Spleen (tissue), 11 donors: Measurements from ENCODE around the gene KRTAP10-8. TPM values are rescaled to one million over a fixed set of nuclear protein-coding genes. Genes with fewer than 3 reads are reported as not detected.
"Not testable (repeated sequence)": the region's sequence is repeated elsewhere in the genome, so short reads cannot be mapped to it uniquely, and the experiment has no call there.

Source experiments
- DNase-seq: peaks from one replicate; pipeline ENCODE4 v3.0.0-alpha.2; 2020
- H3K27ac ChIP-seq, 8 donors: fragments of 200-600 bp; sonication (generic) in 7 of 8; 1 replicate in 4 of 8; 2 replicates in 4 of 8; pipeline versions ENCODE4 v1.5.0 to v1.8.0; 2016 to 2021; ENCODE audit warnings: inconsistent platforms in 4 of 8, mild to moderate bottlenecking in 4 of 8, moderate library complexity in 1 of 8
- H3K27me3 ChIP-seq, 7 donors: fragments of 200-600 bp; sonication (generic) in 6 of 7; replicated peaks in 1 of 7; 1 replicate in 4 of 7; 2 replicates in 3 of 7; pipeline versions ENCODE4 v1.5.0 to v1.8.0; 2016 to 2021; ENCODE audit warnings: inconsistent platforms in 3 of 7, mild to moderate bottlenecking in 1 of 7
- H3K36me3 ChIP-seq, 6 donors: fragments of 200-600 bp; sonication (generic) in 5 of 6; 1 replicate in 4 of 6; 2 replicates in 2 of 6; pipeline versions ENCODE4 v1.5.0 to v1.8.0; 2016 to 2021; ENCODE audit warnings: inconsistent platforms in 2 of 6
- H3K4me1 ChIP-seq, 6 donors: fragments of 200-600 bp; sonication (generic) in 5 of 6; 1 replicate in 3 of 6; 2 replicates in 3 of 6; pipeline versions ENCODE4 v1.5.0 to v1.8.0; 2016 to 2021; ENCODE audit warnings: inconsistent platforms in 3 of 6
- H3K4me3 ChIP-seq, 8 donors: fragments of 200-600 bp; sonication (generic) in 7 of 8; 1 replicate in 4 of 8; 2 replicates in 4 of 8; pipeline versions ENCODE4 v1.5.0 to v1.8.0; 2016 to 2021; ENCODE audit warnings: inconsistent platforms in 4 of 8, mild to moderate bottlenecking in 4 of 8, moderate library complexity in 2 of 8
- H3K9me3 ChIP-seq, 8 donors: fragments of 200-600 bp; sonication (generic) in 7 of 8; 1 replicate in 4 of 8; 2 replicates in 4 of 8; pipeline versions ENCODE4 v1.5.0 to v1.8.0; 2016 to 2021; ENCODE audit warnings: inconsistent platforms in 4 of 8
- POLR2A ChIP-seq, 3 donors: fragments of 450-650 bp; IDR thresholded peaks; one replicate each; pipeline ENCODE4 v1.5.1; 2017; ENCODE audit warnings: antibody characterized with exemption in 3 of 3, mild to moderate bottlenecking in 1 of 3
- POLR2AphosphoS5 ChIP-seq, 3 donors: sonication (generic); formaldehyde crosslinking; IDR thresholded peaks; one replicate each; pipeline ENCODE4 v1.5.1; 2017; ENCODE audit warnings: antibody characterized with exemption in 3 of 3
- WGBS, 5 donors: extraction: QIAGEN DNeasy Blood & Tissue Kit in 3 of 5; methylation state at CpG; one replicate each; pipeline versions ENCODE4 v1.1.5 to v1.1.7; 2013 to 2018; 5-methylcytosine and 5-hydroxymethylcytosine counted together
- intact Hi-C: fragments of 100-400 bp; cut with DNase I; formaldehyde crosslinking; loops from one replicate; pipeline ENCODE4 v1.15.0; 2023; ENCODE audit warnings: low total_unique reads
- polyA plus RNA-seq, 3 donors: library from polyadenylated mRNA; stranded (reverse); fragments of 200-250 nt; gene quantifications; one replicate each; pipeline ENCODE4 v1.2.1, GENCODE V29; 2013
- total RNA-seq, 7 donors: library from RNA; depleted of rRNA in 3 of 7; stranded (reverse); fragments of >200 nt in 3 of 7; fragmentation: NEBNext Ultra II Directional in 4 of 7; extraction: Animal tissue kit (Norgen Biotek cat#: 25700) in 4 of 7; gene quantifications; one replicate each; pipeline versions ENCODE4 v1.1.0 to v1.2.1, GENCODE V29; 2016 to 2021
- TF ChIP-seq, protein P1 (sequence below), 11 experiments: fragments of 200-600 bp in 7 of 11; fragments of 450-650 bp in 4 of 11; sonication (generic) in 4 of 11; IDR thresholded peaks in 8 of 11; conservative IDR thresholded peaks in 3 of 11; 1 replicate in 7 of 11; 2 replicates in 4 of 11; pipeline versions ENCODE4 v1.4.0 to v1.8.0; 2016 to 2021; ENCODE audit warnings: antibody characterized with exemption in 11 of 11, inconsistent platforms in 4 of 11, mild to moderate bottlenecking in 1 of 11
- donor health status: healthy with polysubstance abuse.
- donor health status: DM: no; HTN: no; CAD: no; lungs with moderate emphysema.
- donor health status: DM: no; HTN: no; CAD: no.
- donor health status: Bipolar disorder and iron deficiency.
- donor health status: healthy.
- donor health status: DM: no; HTN: no; CAD: no.
- donor health status: DM: yes; HTN: yes; CAD: no.

KRTAP10-8 gene
- total and polyA plus RNA-seq, 10 donors: not detected

DNA sequence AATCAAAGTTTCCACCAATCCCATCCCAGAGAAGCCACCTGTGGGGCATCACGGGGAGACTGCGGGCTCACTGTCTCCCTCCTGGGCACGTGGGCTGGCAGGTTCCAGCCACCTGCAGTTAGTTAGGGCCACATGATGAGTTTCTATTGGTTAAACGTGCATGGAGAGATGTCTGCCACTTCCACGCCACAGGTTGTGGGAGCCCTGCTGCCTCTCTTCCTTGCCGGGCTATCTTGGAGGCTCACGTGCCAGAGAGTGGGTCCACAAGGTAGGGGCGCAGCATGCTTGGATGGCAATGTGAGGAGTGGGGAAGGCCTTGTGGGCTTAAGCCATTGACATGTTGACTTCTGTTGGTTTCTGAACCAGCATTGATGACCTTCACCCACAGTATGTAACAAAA lies 8.0 kb upstream of the KRTAP10-8 start:
- H3K4me1 ChIP-seq: no peaks in the 10 kb centered on the region
- DNase-seq: no peak
- intact Hi-C loops: loop anchor here (5.0 kb wide), 1 partner anchor 128 kb away; no protein-coding TSS in a partner anchor
- TF ChIP-seq POLR2AphosphoS5 (IDR thresholded peaks at IDR 0.05) (no peak), POLR2A (IDR thresholded peaks at IDR 0.05) (no peak)
- TF ChIP-seq, protein P1, sequence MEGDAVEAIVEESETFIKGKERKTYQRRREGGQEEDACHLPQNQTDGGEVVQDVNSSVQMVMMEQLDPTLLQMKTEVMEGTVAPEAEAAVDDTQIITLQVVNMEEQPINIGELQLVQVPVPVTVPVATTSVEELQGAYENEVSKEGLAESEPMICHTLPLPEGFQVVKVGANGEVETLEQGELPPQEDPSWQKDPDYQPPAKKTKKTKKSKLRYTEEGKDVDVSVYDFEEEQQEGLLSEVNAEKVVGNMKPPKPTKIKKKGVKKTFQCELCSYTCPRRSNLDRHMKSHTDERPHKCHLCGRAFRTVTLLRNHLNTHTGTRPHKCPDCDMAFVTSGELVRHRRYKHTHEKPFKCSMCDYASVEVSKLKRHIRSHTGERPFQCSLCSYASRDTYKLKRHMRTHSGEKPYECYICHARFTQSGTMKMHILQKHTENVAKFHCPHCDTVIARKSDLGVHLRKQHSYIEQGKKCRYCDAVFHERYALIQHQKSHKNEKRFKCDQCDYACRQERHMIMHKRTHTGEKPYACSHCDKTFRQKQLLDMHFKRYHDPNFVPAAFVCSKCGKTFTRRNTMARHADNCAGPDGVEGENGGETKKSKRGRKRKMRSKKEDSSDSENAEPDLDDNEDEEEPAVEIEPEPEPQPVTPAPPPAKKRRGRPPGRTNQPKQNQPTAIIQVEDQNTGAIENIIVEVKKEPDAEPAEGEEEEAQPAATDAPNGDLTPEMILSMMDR (IDR thresholded peaks at IDR 0.05 in 8 of 11, conservative IDR thresholded peaks at IDR 0.05 in 3 of 11): no peak
- WGBS, 5 donors: 75 to 90% (median 87%) methylated on average over 8 of the region's 8 CpGs
- H3K36me3 ChIP-seq: no peaks in the 10 kb centered on the region
- peaks cover 0 to 42% (median 21%) of the 10 kb centered on the region in 7 donors for H3K27me3 ChIP-seq
- H3K4me3 ChIP-seq: no peak overlapping the region
- no peak overlapping the region for H3K27ac ChIP-seq
- peaks cover 0 to 24% (median 3%) of the 10 kb centered on the region in 8 donors for H3K9me3 ChIP-seq

GRCh38 chr21:44606495-44606894 lies 5.4 kb upstream of the KRTAP10-8 start:
- H3K36me3 ChIP-seq: no peaks in the 10 kb centered on the region
- H3K27me3 ChIP-seq: peaks cover 0 to 25% (median 15%) of the 10 kb centered on the region in 7 donors
- H3K27ac ChIP-seq: no peak overlapping the region
- TF ChIP-seq POLR2AphosphoS5 (IDR thresholded peaks at IDR 0.05) (no peak), POLR2A (IDR thresholded peaks at IDR 0.05) (no peak)
- TF ChIP-seq, protein P1 (IDR thresholded peaks at IDR 0.05 in 8 of 11, conservative IDR thresholded peaks at IDR 0.05 in 3 of 11): no peak
- 72 to 84% (median 78%) methylated on average over 4 of the region's 4 CpGs for WGBS, 5 donors
- intact Hi-C loops: no loop called here
- H3K4me1 ChIP-seq: no peaks in the 10 kb centered on the region
- H3K4me3 ChIP-seq: no peak overlapping the region
- no peak for DNase-seq
- H3K9me3 ChIP-seq: peaks cover 0 to 46% (median 29%) of the 10 kb centered on the region in 8 donors

DNA sequence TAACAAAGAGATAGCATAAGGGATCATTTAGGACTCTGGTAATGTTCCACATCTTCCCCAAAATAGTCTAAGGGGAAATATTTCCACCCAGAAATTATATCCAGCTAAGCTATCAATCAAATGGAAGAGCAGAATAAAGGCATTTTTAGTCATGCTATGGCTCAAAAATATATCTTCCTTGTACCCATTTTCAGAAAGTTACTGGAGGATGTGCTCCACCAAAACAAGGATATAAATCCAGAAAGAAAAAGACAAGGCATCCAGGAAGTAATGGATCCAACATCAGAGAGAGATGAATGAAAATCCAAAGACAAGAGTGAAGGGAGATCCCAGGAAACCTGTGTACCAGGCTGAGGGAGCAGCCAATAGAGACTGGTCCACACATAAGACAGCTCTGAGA lies 2.7 kb upstream of the KRTAP10-8 start:
- Histone ChIP-seq H3K27ac (no peak overlapping the region), H3K27me3 (peaks cover 0 to 19% (median 0%) of the 10 kb centered on the region in 7 donors), H3K9me3 (peaks cover 0 to 50% (median 35%) of the 10 kb centered on the region in 8 donors), H3K4me3 (no peak overlapping the region), H3K36me3 (no peaks in the 10 kb centered on the region), H3K4me1 (no peaks in the 10 kb centered on the region)
- intact Hi-C loops: no loop called here
- no peak for DNase-seq
- TF ChIP-seq POLR2AphosphoS5 (IDR thresholded peaks at IDR 0.05) (no peak), POLR2A (IDR thresholded peaks at IDR 0.05) (no peak)
- TF ChIP-seq, protein P1 (IDR thresholded peaks at IDR 0.05 in 8 of 11, conservative IDR thresholded peaks at IDR 0.05 in 3 of 11): no peak

DNA sequence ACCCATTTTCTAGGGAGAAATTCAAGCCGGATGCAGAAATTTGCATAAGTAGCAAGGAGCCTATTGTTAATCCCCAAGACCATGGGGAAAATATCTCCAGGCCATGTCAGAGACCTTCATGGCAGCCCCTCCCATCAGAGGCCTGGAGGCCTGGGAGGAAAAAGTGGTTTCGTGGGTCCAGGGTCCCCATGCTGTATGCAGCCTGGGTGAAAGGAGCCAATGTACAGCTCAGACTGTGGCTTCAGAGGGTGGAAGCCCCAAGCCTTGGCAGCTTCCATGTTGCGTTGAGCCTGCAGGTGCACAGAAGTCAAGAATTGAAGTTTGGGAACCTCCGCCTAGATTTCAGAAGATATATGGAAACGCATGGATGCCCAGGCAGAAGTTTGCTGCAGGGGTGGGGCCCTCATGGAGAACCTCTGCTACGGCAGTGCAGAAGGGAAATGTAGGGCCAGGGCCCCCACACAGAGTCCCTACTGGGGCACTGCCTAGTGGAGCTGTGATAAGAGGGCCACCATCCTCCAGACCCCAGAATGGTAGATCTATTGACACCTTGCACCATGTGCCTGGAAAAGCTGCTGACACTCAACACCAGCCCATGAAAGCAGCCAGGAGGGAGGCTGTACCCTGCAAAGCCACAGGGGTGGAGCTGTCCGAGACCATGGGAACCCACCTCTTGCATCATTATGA lies 1.6 kb upstream of the KRTAP10-8 start:
- Histone ChIP-seq H3K9me3 (peaks cover 0 to 46% (median 34%) of the 10 kb centered on the region in 8 donors), H3K27me3 (peaks cover 0 to 30% (median 0%) of the 10 kb centered on the region in 7 donors)
- H3K27ac ChIP-seq, H3K36me3 ChIP-seq, intact Hi-C loops, DNase-seq, H3K4me3 ChIP-seq, H3K4me1 ChIP-seq: not testable (repeated sequence)
- 91 to 95% (median 94%) methylated on average over 7 of the region's 7 CpGs for WGBS, 5 donors
